ENCODE results near the gene CACNA1I. TPM values are rescaled to one million over a fixed set of nuclear protein-coding genes. Genes with fewer than 3 reads are reported as not detected.

The CACNA1I gene
- total RNA-seq, 2 donors from 2014 or later = 0.05 to 0.09 TPM

DNA sequence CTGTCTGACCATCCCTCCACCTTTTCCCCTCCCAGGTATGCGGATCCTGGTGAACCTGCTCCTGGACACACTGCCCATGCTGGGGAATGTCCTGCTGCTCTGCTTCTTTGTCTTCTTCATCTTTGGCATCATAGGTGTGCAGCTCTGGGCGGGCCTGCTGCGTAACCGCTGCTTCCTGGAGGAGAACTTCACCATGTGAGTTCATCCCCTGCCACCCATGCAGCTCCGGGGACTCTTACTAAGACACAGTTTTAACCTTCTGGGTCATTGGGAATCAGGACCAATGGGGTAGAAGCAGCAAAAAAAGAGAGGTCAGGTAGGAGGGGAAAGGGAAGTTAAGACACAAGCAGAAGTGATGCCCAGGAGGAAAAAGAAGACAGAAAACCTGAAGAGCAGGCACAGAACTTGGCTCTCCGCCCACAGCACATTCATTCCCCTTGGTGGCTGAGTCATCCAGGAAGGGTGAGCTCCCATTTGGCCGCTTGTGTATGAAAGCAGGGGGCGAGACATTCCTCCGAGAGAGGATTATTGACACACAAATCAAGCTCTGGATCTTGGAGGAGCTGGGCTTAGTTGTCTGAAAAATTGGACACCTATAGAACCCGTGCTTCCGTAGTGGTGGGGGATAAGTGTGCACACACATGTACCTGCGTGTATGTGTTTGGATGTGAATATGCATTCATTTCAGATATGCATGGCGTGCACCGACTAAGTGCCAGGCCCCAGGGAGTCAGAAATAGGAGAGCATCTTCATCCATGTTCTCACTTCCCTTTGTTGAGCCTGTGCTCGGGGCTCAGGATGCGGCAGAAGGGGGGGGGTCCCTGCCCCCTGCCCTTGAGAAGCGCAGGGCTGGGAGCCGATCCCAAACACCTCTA lies 64.2 kb downstream of the CACNA1I start:
- intact Hi-C loops (cut with DNase I) = no loop called here
- DNase-seq (ENCODE audit: low spot score) = no peak

GRCh38 chr22:39635719-39636118 lies 65.2 kb downstream of the CACNA1I start:
- no peak for DNase-seq (ENCODE audit: low spot score)
- intact Hi-C loops (cut with DNase I) = no loop called here

DNA sequence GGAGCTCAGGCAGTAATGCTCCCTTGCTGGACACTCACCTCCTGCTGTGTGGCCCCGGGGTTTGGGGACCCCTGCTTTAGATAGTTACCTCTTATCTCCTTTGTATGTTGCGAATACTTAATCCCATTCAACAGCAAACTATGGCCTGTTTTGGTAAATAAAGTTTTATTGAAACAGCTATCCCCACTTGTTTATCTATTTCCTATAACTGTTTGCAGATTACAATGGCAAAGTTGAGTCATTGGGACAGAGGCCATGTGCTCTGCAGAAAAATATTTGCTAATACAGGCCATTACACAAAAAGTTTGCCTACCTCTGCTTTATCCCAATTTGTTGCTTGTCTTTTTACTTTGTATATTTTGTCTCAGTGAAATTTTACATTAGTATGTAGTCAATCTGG lies 68.4 kb downstream of the CACNA1I start:
- DNase-seq (ENCODE audit: low spot score) = no peak
- intact Hi-C loops (cut with DNase I) = no loop called here

- DNase-seq (ENCODE audit: low spot score) = no peak
- intact Hi-C loops (cut with DNase I) = no loop called here
Measured at GRCh38 chr22:39641660-39642310, 71.2 kb downstream of the CACNA1I start.

DNA sequence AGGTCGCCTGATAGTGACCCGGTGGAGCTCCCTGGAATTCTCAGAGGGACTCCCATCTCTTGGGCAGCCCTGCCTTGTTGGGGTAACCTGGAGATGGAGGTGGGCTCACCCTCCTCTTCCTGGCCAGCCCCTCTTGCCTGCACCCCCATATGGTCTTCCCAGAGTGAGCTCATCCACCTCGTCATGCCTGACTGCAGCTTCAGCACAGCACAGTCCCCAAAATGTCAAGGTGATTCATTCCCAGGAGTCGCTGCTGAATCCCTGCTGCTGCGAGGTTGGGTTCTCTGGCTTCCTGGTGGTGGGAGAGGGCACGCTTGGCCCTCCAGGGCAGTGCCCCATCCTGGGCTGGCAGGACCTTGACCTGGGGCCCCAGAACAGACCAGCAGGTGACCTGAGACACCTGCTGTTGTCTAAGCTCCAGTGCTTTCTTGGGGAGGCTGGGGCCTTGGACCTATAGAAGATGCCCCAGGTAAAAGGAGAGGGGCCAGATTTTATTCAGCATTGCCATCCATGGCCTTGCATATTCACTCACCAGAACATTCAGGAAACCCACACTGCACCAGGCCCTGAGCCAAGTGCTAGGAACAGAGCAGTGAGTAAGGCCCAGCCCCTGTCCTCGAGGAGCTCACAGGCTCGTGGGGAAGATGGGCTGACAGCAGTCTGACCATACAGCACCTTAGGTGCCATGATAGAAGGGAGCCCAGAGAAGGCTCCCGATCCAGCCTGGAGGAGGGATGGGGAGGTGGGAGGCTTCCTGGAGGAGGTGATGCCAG lies 72.9 kb downstream of the CACNA1I start:
- intact Hi-C loops (cut with DNase I) = no loop called here
- no peak for DNase-seq (ENCODE audit: low spot score)

GRCh38 chr22:39645532-39645931 lies 75.0 kb downstream of the CACNA1I start:
- DNase-seq (ENCODE audit: low spot score) = no peak
- intact Hi-C loops (cut with DNase I) = no loop called here

DNA sequence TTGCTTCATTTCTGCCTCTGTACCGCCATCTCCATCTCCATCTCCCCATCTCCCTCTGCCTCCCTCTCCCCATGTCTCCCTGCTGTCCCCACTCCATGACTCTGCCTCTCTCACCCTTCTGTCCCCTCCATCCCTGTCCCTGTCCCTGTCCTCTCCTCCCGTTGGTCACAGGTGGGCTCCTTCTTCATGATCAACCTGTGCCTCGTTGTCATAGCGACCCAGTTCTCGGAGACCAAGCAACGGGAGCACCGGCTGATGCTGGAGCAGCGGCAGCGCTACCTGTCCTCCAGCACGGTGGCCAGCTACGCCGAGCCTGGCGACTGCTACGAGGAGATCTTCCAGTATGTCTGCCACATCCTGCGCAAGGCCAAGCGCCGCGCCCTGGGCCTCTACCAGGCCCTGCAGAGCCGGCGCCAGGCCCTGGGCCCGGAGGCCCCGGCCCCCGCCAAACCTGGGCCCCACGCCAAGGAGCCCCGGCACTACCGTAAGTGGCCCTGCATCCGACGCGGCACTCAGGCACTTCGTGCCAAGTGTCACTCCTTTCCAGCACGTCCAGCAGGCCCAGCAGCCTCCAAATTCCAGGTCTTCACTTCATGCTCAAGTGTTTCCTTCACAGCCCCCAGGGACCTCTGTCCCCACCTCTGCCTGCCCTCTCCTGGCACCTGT lies 76.0 kb downstream of the CACNA1I start:
- intact Hi-C loops (cut with DNase I) = no loop called here
- no peak for DNase-seq (ENCODE audit: low spot score)

DNA sequence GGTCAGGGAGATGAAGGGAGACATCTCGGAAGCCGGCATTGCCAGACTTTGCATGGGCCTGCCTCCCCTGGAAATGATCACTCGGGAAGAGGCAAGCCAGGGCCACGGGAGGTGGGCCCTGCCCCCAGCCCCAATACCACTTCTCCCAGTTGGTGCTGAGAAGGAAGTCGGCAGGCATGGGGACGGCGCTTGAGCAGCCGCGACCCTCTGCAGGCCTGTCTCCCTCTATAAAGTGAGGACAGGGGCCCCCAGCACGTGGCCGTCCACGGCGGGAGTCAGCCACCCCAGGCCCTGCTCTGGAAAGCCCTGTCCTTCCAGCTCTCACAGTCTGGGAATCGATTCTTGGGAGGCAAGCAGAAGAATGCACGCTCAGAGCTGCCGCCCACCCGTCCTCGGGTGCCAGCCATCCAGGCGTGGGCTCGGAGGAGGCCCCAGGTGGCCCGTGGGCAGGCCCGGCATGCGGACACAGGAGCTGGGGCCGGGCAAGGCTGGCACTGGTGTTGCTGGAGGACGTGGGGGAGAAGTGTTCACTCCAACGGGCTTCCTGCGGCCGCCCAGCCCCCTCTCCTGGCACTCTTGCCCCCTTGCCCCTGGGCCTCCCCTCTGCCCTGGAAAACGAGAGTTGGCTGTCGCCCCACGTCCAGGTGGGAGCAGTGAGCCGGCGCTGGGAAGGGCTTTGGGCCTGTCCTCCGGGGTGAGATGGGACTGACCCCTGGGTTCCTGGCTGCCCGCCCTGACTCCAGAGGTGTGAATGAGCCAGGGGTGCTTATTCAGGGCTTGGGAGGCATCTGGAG lies 77.5 kb downstream of the CACNA1I start:
- intact Hi-C loops (cut with DNase I) = no loop called here
- no peak for DNase-seq (ENCODE audit: low spot score)

DNA sequence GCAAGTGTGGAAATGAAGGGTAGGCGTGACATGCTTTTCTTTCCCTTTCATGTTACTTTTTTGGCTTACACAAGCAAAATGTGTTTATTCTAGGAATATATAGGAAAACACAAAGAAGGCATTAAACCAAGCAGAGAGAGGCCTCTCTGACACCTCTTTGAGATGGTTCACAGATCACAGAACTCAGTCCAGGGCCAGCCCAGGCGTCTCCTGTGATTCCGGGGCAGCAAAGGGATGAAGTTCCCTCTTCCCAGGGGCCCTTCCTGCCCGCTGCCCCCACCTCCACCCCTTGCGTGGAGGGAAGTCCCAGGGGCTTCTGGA lies 78.0 kb downstream of the CACNA1I start:
- intact Hi-C loops (cut with DNase I) = no loop called here
- no peak for DNase-seq (ENCODE audit: low spot score)

DNA sequence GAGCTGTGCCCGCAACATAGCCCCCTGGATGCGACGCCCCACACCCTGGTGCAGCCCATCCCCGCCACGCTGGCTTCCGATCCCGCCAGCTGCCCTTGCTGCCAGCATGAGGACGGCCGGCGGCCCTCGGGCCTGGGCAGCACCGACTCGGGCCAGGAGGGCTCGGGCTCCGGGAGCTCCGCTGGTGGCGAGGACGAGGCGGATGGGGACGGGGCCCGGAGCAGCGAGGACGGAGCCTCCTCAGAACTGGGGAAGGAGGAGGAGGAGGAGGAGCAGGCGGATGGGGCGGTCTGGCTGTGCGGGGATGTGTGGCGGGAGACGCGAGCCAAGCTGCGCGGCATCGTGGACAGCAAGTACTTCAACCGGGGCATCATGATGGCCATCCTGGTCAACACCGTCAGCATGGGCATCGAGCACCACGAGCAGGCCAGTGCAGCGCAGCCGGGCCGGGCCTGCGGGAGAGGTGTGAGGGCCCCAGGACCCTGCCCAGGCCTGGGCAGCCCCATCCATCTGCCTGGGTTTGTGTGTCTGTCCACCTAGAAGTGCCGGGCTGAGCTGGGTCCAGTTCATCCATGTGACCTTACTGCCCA lies 79.0 kb downstream of the CACNA1I start:
- intact Hi-C loops (cut with DNase I) = no loop called here
- no peak for DNase-seq (ENCODE audit: low spot score)

DNA sequence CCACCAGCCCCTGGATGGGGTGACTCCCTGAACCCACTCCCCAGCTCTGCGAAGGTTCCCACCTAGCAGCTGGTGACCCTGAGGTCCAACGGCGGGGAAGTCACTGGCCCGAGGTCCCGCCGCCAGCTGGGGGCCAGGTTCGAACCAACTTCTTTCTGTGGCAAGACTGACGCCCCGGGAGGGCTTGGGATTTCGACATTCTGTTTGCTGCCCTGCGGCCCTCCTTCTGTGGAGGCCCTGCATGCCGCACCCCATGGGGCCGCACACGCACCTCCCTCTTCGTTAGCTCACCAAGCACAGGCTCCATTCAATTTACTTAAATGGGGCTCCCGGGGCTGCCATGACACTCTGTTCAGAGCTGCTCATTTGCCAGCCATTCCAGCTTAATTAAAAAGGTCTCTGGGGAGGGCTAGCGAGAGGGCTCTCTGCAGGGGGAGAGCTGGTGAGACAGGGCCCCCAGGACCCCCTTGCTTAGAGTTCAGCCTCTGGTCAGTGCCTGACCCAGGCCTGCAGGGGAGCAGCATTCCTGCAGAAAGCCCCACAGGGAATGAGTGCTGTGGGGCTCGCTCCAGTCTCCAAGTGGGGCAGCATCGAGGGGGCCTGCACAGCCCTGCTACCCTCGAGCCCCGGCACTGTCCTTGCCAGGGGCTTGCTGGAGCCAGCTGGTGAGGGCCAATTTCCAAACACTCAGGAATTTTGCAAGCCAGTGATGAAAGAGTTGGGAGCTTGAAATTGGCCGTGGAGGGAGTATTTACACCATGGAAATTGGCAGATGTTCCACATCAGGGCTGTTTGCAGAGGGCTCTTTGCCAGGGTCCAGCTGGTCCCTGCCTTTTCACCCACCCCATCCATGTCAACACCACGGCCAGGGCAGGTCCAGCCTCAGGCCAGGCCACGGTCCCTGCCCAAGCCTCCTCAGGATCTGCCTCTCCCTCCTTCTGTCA lies 80.8 kb downstream of the CACNA1I start:
- DNase-seq (ENCODE audit: low spot score) = no peak
- intact Hi-C loops (cut with DNase I) = no loop called here

GRCh38 chr22:39652990-39653786 lies 82.6 kb downstream of the CACNA1I start:
- intact Hi-C loops (cut with DNase I) = no loop called here
- DNase-seq (ENCODE audit: low spot score) = no peak

GRCh38 chr22:39653787-39654077 lies 83.2 kb downstream of the CACNA1I start:
- DNase-seq (ENCODE audit: low spot score) = no peak
- intact Hi-C loops (cut with DNase I) = no loop called here

- DNase-seq (ENCODE audit: low spot score) = no peak
- intact Hi-C loops (cut with DNase I) = no loop called here
Measured at GRCh38 chr22:39654131-39654926, 83.8 kb downstream of the CACNA1I start.

DNA sequence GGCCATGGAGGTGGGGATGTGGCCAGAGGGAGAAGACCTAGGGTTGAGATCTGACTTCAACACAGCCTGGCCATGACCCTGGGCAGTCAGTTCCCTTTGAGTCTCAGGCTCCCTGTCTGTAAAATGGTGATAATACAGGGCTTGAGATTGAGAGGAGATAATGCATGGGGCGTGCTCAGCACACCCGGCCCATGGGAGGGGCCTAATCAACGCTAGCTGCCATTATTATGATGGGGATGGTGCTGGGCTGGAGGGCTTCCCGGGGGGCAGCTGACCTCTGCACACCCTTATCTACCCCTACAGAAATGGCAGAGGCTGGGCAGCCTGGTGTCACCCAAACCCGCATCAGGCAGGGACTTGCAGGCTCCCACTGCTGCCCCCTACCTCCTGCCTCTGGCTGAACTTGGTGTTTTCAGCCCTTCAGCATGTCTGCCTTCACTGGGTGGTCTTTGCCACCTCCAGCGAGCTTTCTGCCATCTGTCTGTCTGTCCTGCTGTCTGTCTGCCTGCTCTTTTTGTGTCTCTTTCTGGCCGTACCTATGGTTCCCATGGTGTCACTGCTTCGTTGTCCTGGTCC lies 84.5 kb downstream of the CACNA1I start:
- no peak for DNase-seq (ENCODE audit: low spot score)
- intact Hi-C loops (cut with DNase I) = no loop called here

DNA sequence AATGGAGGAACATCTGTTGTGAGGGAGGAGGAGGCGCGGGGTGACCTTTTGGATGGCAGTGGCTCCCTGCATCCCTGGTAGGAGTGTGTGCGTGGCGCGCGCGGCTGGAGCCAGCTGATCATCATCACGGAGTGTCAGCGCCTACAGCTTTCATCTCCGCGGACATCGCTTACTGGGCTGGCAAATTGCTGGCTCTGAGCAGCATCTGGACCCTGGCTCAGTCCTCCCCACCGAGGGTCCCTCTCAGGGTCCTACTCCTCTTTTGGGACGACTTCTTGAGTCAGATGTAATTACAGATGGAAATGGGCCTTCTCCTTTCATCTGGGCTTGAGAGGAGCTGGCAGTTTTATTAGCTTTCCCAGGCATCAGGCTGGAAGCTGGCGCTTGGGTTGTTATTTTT lies 85.3 kb downstream of the CACNA1I start:
- intact Hi-C loops (cut with DNase I) = no loop called here
- DNase-seq (ENCODE audit: low spot score) = no peak
